ENCODE results near the gene PPP2R3B.

The PPP2R3B gene

DNA sequence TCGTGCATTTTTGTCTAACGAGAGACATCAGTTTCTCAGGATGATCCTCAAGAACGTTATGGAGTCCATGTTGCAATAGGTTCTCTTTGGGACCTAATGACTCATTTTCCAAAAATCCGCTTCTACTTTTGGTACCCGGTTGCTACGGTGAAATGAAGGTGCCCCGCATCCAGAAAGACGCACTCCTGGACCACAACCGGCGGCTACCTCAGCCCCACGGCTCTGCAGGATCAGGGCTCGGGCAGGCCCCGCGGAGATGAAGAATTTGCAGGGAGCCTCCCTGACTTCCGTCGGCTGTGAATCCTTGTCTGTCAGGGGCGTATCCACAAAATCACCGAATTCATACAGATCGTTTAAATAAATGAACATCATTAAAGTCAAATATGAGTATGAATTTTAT, 83.7 kb downstream of the PPP2R3B start:
- Histone ChIP-seq H3K36me3 (ENCODE audit: insufficient read depth, low read length) (peaks cover 74% of the 10 kb centered on the region), H3K9me3 (ENCODE audit: insufficient read depth, low read length, severe bottlenecking) (no peaks in the 10 kb centered on the region), H3K79me2 (ENCODE audit: insufficient read depth, low read length) (no peaks in the 10 kb centered on the region), H4K20me1 (ENCODE audit: insufficient read depth, low read length) (peaks cover 23% of the 10 kb centered on the region), H3K27ac (ENCODE audit: low read length) (no peak overlapping the region), H3K27me3 (ENCODE audit: insufficient read depth, low read length, poor library complexity) (no peaks in the 10 kb centered on the region), H2AFZ (ENCODE audit: low read depth, low read length) (no peak overlapping the region), H3K9ac (ENCODE audit: low read depth, low read length) (no peak overlapping the region), H3K4me1 (ENCODE audit: insufficient read depth, low read length) (no peaks in the 10 kb centered on the region), H3K4me3 (ENCODE audit: low read depth in 1 of 2, low read length in 2 of 2) (no peak overlapping the region), H3K4me2 (ENCODE audit: insufficient read depth, low read length) (no peak overlapping the region)
- ATAC-seq (ENCODE audit: insufficient read depth, low read depth) (no peak), DNase-seq (no peak)
- TF ChIP-seq EZH2 (IDR thresholded peaks at IDR 0.05; ENCODE audit: borderline replicate concordance, low read depth, low read length, severe bottlenecking), result no peak
- TF ChIP-seq, protein P1, sequence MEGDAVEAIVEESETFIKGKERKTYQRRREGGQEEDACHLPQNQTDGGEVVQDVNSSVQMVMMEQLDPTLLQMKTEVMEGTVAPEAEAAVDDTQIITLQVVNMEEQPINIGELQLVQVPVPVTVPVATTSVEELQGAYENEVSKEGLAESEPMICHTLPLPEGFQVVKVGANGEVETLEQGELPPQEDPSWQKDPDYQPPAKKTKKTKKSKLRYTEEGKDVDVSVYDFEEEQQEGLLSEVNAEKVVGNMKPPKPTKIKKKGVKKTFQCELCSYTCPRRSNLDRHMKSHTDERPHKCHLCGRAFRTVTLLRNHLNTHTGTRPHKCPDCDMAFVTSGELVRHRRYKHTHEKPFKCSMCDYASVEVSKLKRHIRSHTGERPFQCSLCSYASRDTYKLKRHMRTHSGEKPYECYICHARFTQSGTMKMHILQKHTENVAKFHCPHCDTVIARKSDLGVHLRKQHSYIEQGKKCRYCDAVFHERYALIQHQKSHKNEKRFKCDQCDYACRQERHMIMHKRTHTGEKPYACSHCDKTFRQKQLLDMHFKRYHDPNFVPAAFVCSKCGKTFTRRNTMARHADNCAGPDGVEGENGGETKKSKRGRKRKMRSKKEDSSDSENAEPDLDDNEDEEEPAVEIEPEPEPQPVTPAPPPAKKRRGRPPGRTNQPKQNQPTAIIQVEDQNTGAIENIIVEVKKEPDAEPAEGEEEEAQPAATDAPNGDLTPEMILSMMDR (IDR thresholded peaks at IDR 0.05; ENCODE audit: borderline replicate concordance, extremely low read depth, low read length, poor library complexity, severe bottlenecking), result no peak

DNA sequence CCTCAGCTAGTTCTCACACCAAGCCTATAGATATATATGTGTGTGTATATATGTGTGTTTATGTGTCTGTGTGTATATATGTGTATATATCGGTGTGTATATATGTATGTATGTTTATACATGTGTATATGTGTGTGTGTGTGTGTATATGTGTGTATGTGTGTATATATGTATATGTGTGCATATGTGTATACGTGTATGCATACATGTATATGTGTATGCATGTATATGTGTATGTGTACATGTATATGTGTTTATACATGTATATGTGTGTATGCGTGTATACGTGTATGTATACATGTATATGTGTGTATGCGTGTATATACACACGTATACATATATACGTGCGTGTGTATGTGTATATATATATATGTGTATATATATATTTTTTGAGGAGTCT, 86.4 kb downstream of the PPP2R3B start:
- ATAC-seq (ENCODE audit: insufficient read depth, low read depth), result no peak

DNA sequence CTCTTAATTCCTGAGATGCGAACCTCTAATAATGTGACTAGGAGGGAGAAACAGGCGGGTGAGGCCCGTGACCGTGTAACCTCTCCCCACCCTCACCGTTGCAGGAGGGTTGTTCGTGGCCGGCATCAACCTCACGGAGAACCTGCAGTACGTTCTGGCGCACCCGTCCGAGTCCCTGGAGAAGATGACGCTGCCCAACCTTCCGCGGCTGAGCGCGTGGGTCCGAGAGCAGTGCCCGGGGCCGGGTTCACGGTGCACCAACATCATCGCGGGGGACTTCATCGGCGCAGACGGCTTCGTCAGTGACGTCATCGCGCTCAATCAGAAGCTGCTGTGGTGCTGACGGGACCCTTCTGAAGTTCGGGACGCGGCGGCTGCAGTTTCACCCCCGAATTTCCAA, 87.7 kb downstream of the PPP2R3B start:
- Histone ChIP-seq H3K36me3 (ENCODE audit: insufficient read depth, low read length) (peaks cover 54% of the 10 kb centered on the region), H3K79me2 (ENCODE audit: insufficient read depth, low read length) (no peaks in the 10 kb centered on the region), H3K27me3 (ENCODE audit: insufficient read depth, low read length, poor library complexity) (no peaks in the 10 kb centered on the region), H3K27ac (ENCODE audit: low read length) (no peak overlapping the region), H3K4me2 (ENCODE audit: insufficient read depth, low read length) (no peak overlapping the region), H2AFZ (ENCODE audit: low read depth, low read length) (no peak overlapping the region), H3K9me3 (ENCODE audit: insufficient read depth, low read length, severe bottlenecking) (no peaks in the 10 kb centered on the region), H3K4me1 (ENCODE audit: insufficient read depth, low read length) (no peaks in the 10 kb centered on the region), H3K9ac (ENCODE audit: low read depth, low read length) (no peak overlapping the region), H3K4me3 (ENCODE audit: low read depth in 1 of 2, low read length in 2 of 2) (no peak overlapping the region), H4K20me1 (ENCODE audit: insufficient read depth, low read length) (no peaks in the 10 kb centered on the region; the same call in 1 of the 2 replicates)
- TF ChIP-seq, protein P1 (IDR thresholded peaks at IDR 0.05; ENCODE audit: borderline replicate concordance, extremely low read depth, low read length, poor library complexity, severe bottlenecking), result no peak
- TF ChIP-seq EZH2 (IDR thresholded peaks at IDR 0.05; ENCODE audit: borderline replicate concordance, low read depth, low read length, severe bottlenecking), result no peak
- DNase-seq (no peak), ATAC-seq (ENCODE audit: insufficient read depth, low read depth) (no peak)

More for the DNA sequence above, 86.4 kb downstream of the PPP2R3B start:
- no peaks in the 10 kb centered on the region for H3K79me2 ChIP-seq (ENCODE audit: insufficient read depth, low read length)
- no peak overlapping the region for H3K9ac ChIP-seq (ENCODE audit: low read depth, low read length)
- DNase-seq, result no peak
- TF ChIP-seq, protein P1 (IDR thresholded peaks at IDR 0.05; ENCODE audit: borderline replicate concordance, extremely low read depth, low read length, poor library complexity, severe bottlenecking), result no peak
- no peak for TF ChIP-seq EZH2 (IDR thresholded peaks at IDR 0.05; ENCODE audit: borderline replicate concordance, low read depth, low read length, severe bottlenecking)
- H3K27ac ChIP-seq (ENCODE audit: low read length), result no peak overlapping the region
- no peaks in the 10 kb centered on the region for H3K4me1 ChIP-seq (ENCODE audit: insufficient read depth, low read length)
- H4K20me1 ChIP-seq (ENCODE audit: insufficient read depth, low read length), result no peaks in the 10 kb centered on the region; the same call in 1 of the 2 replicates
- no peaks in the 10 kb centered on the region for H3K27me3 ChIP-seq (ENCODE audit: insufficient read depth, low read length, poor library complexity)
- H2AFZ ChIP-seq (ENCODE audit: low read depth, low read length), result no peak overlapping the region
- H3K36me3 ChIP-seq (ENCODE audit: insufficient read depth, low read length), result peaks cover 58% of the 10 kb centered on the region
- H3K4me2 ChIP-seq (ENCODE audit: insufficient read depth, low read length), result no peak overlapping the region
- H3K9me3 ChIP-seq (ENCODE audit: insufficient read depth, low read length, severe bottlenecking), result no peaks in the 10 kb centered on the region
- H3K4me3 ChIP-seq (ENCODE audit: low read depth in 1 of 2, low read length in 2 of 2), result no peak overlapping the region

DNA sequence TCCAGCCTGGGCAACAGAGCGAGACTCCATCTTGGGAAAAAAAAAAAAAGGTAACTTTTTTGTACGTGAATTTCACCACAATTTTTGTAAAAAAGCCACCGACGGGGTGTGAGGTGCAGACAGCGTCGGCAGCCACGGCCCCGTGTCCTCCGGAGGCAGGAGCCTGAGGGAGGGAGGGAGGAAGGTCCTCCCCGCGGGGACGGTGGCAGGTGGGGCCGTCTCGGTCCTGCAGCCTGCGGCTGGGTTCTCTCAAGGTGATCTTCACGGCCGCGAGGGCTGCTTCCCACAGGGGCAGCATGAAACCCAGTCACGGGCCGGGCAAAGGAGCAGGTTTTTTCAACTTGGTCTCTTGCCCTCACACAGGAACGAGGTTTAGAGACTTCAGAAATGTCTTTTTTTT, 91.6 kb downstream of the PPP2R3B start:
- H3K27ac ChIP-seq (ENCODE audit: low read length), result no peak overlapping the region
- no peaks in the 10 kb centered on the region for H3K4me1 ChIP-seq (ENCODE audit: insufficient read depth, low read length)
- H3K4me2 ChIP-seq (ENCODE audit: insufficient read depth, low read length), result no peak overlapping the region
- peaks cover 9% of the 10 kb centered on the region; the same call in 1 of the 2 replicates for H4K20me1 ChIP-seq (ENCODE audit: insufficient read depth, low read length)
- no peak overlapping the region for H3K9ac ChIP-seq (ENCODE audit: low read depth, low read length)
- TF ChIP-seq EZH2 (IDR thresholded peaks at IDR 0.05; ENCODE audit: borderline replicate concordance, low read depth, low read length, severe bottlenecking), result no peak
- TF ChIP-seq, protein P1 (IDR thresholded peaks at IDR 0.05; ENCODE audit: borderline replicate concordance, extremely low read depth, low read length, poor library complexity, severe bottlenecking), result no peak
- no peak overlapping the region for H2AFZ ChIP-seq (ENCODE audit: low read depth, low read length)
- H3K36me3 ChIP-seq (ENCODE audit: insufficient read depth, low read length), result peaks cover 51% of the 10 kb centered on the region
- 0 out of 2 replicates have a peak, but pooled peaks cover 2% of the 10 kb centered on the region for H3K79me2 ChIP-seq (ENCODE audit: insufficient read depth, low read length)
- no peak for DNase-seq
- no peaks in the 10 kb centered on the region for H3K9me3 ChIP-seq (ENCODE audit: insufficient read depth, low read length, severe bottlenecking)
- no peaks in the 10 kb centered on the region for H3K27me3 ChIP-seq (ENCODE audit: insufficient read depth, low read length, poor library complexity)
- no peak overlapping the region for H3K4me3 ChIP-seq (ENCODE audit: low read depth in 1 of 2, low read length in 2 of 2)
- ATAC-seq (ENCODE audit: insufficient read depth, low read depth), result no peak

All from DND-41 (cell line).